Measurements from ENCODE around the gene C1orf198.

Gene C1orf198

GRCh38 chr1:230877924-230878590, 9.7 kb upstream of the C1orf198 start:
- TF ChIP-seq CTCF (IDR thresholded peaks at IDR 0.05; ENCODE audit: low read depth, low read length, missing control alignments): no peak
- no peak for DNase-seq (ENCODE audit: extremely low read depth, low read depth)
- no peak overlapping the region for H3K4me3 ChIP-seq (replicated peaks; ENCODE audit: low read depth, low read length)

GRCh38 chr1:230877146-230877923, 9.0 kb upstream of the C1orf198 start:
- TF ChIP-seq CTCF (IDR thresholded peaks at IDR 0.05; ENCODE audit: low read depth, low read length, missing control alignments): no peak
- no peak overlapping the region for H3K4me3 ChIP-seq (replicated peaks; ENCODE audit: low read depth, low read length)
- peak; percentile 66 for DNase-seq (ENCODE audit: extremely low read depth, low read depth)

- no peak for TF ChIP-seq CTCF (IDR thresholded peaks at IDR 0.05; ENCODE audit: low read depth, low read length, missing control alignments)
- no peak overlapping the region for H3K4me3 ChIP-seq (replicated peaks; ENCODE audit: low read depth, low read length)
- no peak for DNase-seq (ENCODE audit: extremely low read depth, low read depth)
Measured at GRCh38 chr1:230876660-230877059, 8.3 kb upstream of the C1orf198 start.

- TF ChIP-seq CTCF (IDR thresholded peaks at IDR 0.05; ENCODE audit: low read depth, low read length, missing control alignments): no peak
- no peak overlapping the region for H3K4me3 ChIP-seq (replicated peaks; ENCODE audit: low read depth, low read length)
- no peak for DNase-seq (ENCODE audit: extremely low read depth, low read depth)
Measured at GRCh38 chr1:230875370-230875769, 7.0 kb upstream of the C1orf198 start.

- H3K4me3 ChIP-seq (replicated peaks; ENCODE audit: low read depth, low read length): no peak overlapping the region
- TF ChIP-seq CTCF (IDR thresholded peaks at IDR 0.05; ENCODE audit: low read depth, low read length, missing control alignments): no peak
Measured at GRCh38 chr1:230870916-230871315, 2.6 kb upstream of the C1orf198 start.

GRCh38 chr1:230869500-230869899, 1.2 kb upstream of the C1orf198 start:
- peak overlapping the region; percentile 50 for H3K4me3 ChIP-seq (replicated peaks; ENCODE audit: low read depth, low read length)
- TF ChIP-seq CTCF (IDR thresholded peaks at IDR 0.05; ENCODE audit: low read depth, low read length, missing control alignments): no peak
- no peak for DNase-seq (ENCODE audit: extremely low read depth, low read depth)

More at GRCh38 chr1:230870916-230871315, 2.6 kb upstream of the C1orf198 start:
- no peak for DNase-seq (ENCODE audit: extremely low read depth, low read depth)
